LNCaP clone FGC (cell line): ENCODE measurements around the gene ATG5.
A peak's percentile ranks its signal among the peaks of the same experiment; 100 is the strongest.

Experiments used
- DNase-seq: peaks from one replicate; pipeline ENCODE4 v3.0.0-alpha.2; 2011; ENCODE audit warnings: low read depth
- H3K4me3 ChIP-seq: 2 replicates; pipeline ENCODE4 v1.5.1; 2011; ENCODE audit warnings: mild to moderate bottlenecking, low read depth, low read length, control low read depth
- TF ChIP-seq, protein P1 (sequence below): IDR thresholded peaks from 2 replicates; pipeline ENCODE4 v1.5.1; 2012; ENCODE audit warnings: mild to moderate bottlenecking; ENCODE audit not compliant: control insufficient read depth, insufficient read depth; ENCODE audit errors: extremely low read depth

Gene ATG5

DNA sequence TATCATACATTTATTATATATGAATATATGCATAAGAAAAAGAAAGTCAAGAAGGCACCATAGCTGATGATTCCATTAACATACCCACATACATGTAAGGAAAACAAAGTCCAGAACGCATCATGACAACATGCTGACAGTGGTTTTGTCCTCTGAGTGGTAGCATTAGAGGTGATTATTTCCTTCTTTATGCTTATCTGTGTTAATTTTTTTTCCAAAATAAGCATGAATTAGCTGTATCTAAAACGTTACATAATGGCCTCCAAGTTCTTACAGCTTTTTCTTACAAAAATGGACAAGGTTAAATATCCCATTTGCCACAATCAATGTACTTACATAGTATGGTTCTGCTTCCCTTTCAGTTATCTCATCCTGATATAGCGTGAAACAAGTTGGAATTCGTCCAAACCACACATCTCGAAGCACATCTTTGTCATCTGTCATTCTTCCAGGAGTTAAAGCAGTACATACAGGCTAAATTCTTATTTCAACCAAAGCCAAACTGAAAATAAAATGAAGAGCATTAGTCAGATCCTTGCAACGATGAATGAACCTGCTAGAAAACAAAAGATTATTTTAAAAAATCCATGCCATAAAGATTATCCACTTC lies 9.7 kb downstream of the ATG5 start:
- DNase-seq: peak; percentile 53
- TF ChIP-seq, protein P1, sequence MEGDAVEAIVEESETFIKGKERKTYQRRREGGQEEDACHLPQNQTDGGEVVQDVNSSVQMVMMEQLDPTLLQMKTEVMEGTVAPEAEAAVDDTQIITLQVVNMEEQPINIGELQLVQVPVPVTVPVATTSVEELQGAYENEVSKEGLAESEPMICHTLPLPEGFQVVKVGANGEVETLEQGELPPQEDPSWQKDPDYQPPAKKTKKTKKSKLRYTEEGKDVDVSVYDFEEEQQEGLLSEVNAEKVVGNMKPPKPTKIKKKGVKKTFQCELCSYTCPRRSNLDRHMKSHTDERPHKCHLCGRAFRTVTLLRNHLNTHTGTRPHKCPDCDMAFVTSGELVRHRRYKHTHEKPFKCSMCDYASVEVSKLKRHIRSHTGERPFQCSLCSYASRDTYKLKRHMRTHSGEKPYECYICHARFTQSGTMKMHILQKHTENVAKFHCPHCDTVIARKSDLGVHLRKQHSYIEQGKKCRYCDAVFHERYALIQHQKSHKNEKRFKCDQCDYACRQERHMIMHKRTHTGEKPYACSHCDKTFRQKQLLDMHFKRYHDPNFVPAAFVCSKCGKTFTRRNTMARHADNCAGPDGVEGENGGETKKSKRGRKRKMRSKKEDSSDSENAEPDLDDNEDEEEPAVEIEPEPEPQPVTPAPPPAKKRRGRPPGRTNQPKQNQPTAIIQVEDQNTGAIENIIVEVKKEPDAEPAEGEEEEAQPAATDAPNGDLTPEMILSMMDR: no peak
- no peak overlapping the region for H3K4me3 ChIP-seq

- H3K4me3 ChIP-seq: no peak overlapping the region
- DNase-seq: no peak
- TF ChIP-seq, protein P1: no peak
Observed at GRCh38 chr6:106309766-106310373, 15.7 kb downstream of the ATG5 start.

DNA sequence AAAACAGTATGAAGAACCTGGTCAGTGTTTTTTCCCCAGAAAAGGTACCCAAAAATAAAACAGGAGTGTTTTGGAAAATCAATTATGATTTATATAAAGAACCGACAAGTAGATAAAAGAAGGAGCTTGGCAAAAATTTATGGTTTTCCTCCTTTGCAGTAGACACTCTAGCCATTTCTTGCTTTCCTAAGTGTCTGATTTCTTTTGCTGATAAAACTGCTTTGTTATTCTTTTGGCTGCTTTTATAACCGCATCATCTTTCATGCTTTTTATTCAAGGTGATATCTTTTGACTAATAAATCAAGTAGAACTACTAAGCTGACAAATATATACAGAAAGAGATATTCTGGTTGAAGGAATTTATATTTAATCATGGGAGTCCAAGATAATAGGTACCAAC lies 16.6 kb downstream of the ATG5 start:
- no peak overlapping the region for H3K4me3 ChIP-seq
- TF ChIP-seq, protein P1: no peak
- no peak for DNase-seq

DNA sequence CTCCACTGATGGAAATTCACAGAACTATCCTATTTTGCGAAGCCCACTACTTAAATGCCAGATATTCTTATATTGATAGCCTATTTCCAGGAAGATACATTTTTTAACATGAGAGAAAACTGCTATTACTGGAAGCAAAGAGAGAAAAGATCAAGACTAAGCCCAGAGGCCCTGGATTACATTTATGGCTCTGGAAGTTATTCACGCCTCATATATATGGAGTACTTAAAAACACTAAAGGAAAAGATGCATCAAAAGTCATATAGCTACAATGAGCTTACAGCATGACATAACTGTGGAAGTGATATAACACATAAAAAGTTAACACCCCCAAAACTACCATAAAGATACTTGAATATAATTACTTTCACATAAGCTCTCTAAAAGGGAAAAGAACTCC lies 19.8 kb downstream of the ATG5 start:
- TF ChIP-seq, protein P1: no peak

GRCh38 chr6:106300944-106301343 lies 24.6 kb downstream of the ATG5 start:
- DNase-seq: no peak
- no peak overlapping the region for H3K4me3 ChIP-seq
- TF ChIP-seq, protein P1: peak; percentile 58

More for the DNA sequence above, 19.8 kb downstream of the ATG5 start:
- no peak for DNase-seq
- H3K4me3 ChIP-seq: no peak overlapping the region

GRCh38 chr6:106300020-106300780 lies 25.4 kb downstream of the ATG5 start:
- peak; percentile 54 for DNase-seq
- H3K4me3 ChIP-seq: no peak overlapping the region
- TF ChIP-seq, protein P1: no peak

DNA sequence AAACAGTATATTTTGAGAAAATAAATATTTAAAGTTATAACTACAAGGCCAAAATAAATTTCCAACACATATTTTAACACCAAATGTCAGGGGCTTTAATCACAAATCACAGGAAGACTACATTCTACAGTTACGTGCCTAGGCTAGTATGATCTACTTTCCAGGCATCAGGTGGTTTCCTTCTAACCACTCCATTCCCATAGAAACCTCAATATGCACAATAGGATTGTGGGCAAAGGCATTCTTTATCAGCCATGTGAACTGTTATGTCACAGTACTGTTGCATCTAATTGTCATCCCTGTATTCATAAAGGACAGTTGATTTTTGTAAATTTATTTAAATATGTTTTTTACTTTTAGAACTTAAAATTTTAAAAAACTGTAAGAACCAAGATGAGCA lies 32.4 kb downstream of the ATG5 start:
- no peak overlapping the region for H3K4me3 ChIP-seq
- TF ChIP-seq, protein P1: no peak
- no peak for DNase-seq
